Erythroblast (primary cell): Measurements from ENCODE around the gene MEF2C.

Experiments
- GATA1 ChIP-seq: IDR thresholded peaks from 2 replicates; pipeline ENCODE4 v1.6.1; 2011; ENCODE audit warnings: low read depth, mild to moderate bottlenecking, control low read depth, low read length, moderate library complexity
- POLR2A ChIP-seq: IDR thresholded peaks from 2 replicates; pipeline ENCODE4 v1.6.1; 2011; ENCODE audit warnings: mild to moderate bottlenecking, low read length

DNA sequence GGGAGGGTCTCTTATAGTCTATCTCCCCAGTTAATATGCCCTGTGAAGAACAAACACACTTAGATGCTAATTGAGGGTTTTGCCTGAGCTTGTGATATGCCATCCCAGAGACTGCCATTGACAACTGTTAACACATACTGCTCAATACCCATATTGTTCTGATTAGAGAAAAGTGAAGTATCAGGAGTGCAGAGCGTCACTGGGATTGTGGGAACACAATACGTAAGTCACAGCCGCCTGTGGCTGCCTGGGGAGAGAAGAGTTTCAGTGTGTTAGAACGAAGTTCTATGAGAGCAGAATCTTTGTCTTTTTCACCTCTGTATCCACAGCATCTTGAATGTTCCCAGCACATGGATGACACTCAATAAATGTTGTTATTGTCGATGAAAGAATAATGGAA, 110.2 kb downstream of the MEF2C start:
- TF ChIP-seq POLR2A (no peak), GATA1 (no peak)
